ENCODE results near the gene PAWR.
"Not testable (repeated sequence)": the region's sequence is repeated elsewhere in the genome, so short reads cannot be mapped to it uniquely, and the experiment has no call there.

Gene PAWR

DNA sequence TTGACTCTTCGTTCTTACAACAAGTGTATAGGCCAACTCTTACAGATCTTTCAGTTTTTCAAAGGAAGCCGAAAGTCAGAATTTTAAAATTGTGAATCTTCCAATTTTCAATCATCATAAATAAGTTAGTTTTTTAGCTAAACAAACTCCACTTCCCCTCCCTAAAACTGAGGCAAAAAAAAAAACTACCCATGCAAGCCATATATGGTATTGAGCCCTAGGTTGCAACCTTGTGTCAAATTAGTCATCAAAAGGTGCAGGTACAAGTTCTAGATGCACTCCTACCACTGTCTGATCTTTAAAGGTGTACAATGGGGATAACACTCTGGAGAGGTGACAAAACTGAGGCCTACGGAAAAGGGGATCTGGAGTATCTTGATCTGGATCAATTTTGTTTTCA, 97.9 kb downstream of the PAWR start:
- DNase-seq = no peak

DNA sequence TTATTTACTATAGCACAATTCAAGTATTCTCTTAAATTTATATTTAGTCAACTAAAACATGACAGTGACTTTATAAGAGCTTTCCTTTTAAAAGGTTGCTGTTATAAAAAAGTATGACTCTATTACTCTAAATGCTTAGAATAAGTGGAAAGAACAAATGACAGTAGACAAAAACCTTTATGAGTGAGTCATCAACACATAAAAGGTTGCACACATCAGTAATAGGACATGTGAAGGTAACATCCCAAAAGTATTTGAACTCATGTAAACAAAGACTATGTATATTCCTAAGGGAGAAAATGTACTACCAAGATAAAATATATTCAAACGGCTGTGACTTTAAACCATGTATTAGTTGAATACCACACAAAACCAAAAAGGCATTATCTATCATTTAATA, 98.8 kb downstream of the PAWR start:
- no peak for DNase-seq

DNA sequence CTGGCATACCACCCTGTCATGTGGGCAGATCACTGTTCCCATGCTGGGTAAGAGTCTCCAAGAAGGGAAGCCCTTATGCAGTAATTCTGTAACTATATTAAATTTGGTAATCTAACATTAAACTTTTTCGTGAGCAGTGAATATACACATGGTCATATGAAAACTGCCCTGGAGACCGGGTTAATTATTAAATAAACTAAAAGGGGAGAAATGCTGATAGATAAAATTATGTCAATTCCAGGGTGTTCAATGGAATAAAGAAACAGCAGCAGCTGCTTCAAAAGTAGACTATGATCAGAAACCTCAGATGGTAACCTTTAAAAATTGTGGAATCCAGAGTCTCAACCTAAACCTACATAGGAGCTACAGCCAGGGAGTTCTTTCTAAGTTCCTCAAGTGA, 100.0 kb downstream of the PAWR start:
- no peak for DNase-seq

DNA sequence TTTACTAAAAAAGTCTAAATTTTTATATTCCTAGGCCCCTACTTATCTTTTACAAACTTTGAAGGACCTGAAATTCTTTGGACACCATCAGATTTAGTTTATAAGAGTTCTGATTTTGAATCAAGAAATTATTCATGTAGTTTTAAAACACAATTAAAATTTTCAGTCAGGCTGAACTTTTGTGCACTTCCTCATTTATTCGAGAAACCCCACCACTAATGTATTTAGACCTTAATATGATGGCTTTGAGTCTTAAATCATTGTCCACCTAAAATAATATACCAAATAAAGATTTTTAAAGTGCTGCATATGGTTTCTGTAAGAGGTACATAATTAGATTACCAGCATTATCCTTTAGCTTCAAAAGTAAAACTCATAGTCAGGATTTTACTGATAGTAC, 103.4 kb downstream of the PAWR start:
- no peak for DNase-seq

DNA sequence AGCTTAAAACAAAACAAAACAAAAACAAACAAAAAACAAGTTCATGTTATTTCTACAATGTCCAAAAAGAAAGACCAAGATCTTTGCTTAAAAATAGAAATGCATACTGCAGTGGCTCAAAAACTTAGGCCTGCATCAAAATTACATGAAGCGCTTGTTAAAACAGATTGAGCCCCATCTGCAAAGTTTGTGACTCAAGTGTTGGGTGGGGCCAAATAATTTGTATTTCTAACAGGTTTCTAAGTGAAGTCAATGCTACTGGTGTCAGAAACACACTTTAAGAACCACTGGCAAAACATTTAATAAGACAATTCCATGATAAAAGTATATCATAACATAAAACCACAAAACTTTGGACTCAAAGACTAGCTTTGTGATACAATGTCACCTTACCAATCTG, 105.6 kb downstream of the PAWR start:
- DNase-seq = no peak

DNA sequence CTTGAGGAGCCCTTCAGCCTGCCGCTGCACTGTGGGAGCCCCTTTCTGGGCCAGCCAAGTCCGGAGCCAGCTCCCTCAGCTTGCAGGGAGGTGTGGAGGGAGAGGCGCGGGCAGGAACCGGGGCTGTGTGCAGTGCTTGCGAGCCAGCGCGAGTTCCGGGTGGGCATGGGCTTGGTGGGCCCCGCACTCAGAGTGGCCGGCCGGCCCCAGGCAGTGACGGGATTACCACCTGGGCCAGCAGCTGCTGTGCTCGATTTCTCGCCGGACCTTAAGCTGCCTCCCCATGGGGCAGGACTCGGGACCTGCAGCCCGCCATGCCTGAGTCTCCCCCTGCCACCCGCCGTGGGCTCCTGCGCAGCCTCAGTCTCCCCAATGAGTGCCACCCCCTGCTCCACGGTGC, 116.9 kb downstream of the PAWR start:
- no peak for DNase-seq

DNA sequence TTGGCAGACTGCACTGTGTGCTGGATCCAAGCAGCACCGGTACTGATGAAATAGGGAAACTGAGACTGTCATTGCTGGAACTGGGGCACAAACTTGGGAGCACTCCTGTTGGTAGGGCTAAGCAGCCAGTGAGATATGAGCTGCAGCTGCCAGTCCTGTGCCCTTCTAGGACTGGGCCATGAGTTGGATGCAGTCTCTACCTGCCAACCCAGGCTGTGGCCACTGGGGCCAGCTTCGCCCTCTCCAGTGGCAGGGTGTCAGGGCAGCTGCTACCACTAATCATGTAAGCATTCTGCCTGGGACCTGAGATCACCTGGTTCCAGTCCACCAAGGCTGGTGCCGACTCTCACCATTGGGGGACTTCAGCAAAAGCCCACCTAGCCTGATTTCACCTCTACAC, 121.1 kb downstream of the PAWR start:
- no peak for DNase-seq

DNA sequence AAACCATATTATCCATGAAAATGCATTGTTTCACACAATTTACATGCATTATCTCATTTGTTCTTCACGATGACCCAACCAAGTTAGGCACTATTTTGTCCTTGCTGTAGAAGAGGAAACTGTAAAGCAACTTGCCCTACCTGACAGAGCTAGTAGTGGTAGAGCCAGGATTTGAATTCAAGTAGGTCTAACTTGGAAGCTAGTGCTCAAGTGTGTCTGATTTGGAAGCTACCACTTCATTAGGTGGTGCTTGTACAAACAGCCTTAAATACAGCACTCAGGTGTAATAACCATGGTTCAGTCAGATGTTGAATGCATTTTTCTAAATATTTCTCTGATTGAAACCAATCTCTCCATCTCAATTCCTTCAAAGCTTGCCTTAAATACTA, 123.6 kb downstream of the PAWR start:
- no peak for DNase-seq

DNA sequence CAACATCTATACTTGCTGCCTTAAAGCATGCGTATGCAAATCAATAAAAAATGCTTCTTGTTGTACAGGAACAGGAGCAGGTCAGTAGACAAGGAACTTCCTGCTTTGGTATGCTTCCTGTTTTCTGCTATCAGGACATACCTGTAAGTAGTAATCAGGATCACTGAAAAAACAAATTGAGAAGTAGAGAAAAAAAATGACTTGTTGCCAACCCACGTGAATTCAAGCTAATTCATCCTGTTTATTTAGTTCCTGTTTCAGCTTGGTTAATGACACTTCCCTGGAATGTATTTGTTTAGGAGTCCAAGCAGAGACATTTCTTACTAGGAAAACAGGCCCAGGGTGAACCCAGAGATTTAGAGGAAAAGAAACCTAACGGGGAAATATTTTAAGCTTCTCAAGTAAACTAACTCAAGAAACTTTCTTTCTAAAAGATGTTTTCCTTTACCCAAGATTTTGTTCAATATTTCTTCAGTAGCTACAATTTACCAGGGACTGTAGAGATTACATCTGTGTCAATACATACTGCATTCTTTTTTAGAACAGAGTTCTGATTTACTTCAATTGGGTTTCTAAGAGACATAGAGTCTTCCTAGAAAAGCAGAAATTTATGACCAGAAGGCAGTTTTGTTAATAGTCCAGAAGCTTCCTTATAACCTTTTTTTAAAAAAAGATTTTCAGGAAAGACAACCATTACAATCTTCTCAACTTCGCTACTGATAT, 124.2 kb downstream of the PAWR start:
- no peak for DNase-seq

DNA sequence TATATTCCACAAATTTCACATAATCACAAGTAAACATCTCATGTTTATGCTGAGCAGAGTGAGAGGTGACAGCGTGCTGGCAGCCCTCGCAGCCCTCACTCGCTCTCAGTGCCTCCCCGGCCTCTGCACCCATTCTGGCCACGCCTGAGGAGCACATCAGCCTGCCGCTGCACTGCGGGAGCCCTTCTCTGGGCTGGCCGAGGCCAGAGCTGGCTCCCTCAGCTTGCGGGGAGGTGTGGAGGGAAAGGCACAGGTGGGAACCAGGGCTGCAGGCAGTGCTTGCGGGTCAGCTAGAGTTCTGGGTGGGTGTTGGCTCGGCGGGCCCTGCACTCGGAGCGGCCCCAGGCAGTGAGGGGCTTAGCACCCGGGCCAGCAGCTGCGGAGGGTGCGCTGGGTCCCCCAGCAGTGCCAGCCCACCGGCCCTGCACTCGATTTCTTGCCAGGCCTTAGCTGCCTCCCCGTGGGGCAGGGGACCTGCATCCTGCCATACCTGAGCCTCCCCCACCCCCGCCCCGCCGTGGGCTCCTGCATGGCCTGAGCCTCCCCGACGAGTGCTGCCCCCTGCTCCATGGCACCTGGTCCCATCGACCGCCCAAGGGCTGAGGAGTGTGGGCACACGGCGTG, 125.9 kb downstream of the PAWR start:
- not testable (repeated sequence) for DNase-seq

DNA sequence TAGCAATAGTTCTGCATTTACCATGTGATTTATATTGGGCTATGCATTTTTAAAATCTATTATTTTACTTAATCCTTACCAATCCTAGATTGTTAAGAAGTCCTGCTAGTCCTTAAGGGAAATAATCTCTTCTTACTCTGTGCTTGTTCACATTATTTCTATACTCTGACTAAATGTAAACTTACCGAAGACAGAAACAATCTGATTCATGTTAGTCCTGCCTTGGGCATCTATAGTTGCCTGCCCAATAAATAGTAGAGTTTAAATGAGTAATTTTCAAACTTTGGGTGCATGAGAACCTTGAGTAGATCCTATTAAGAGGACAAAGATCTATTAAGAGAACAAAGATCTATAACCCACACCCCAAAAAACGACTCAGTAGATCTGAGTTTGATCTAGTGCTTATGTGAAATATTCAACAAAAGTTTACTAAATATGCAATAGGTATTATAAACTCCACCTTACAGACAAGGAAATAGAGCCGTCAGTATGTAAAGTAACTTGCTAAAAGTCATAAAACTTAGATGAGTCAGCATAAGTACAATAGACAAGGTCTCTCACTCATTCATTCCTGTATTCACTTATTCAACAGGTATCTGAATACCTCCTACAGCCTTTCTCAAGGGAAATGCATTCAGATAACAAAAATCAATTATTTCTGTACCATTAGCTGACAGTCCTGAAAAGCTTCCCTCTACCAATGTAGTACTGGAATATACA, 127.6 kb downstream of the PAWR start:
- no peak for DNase-seq

DNA sequence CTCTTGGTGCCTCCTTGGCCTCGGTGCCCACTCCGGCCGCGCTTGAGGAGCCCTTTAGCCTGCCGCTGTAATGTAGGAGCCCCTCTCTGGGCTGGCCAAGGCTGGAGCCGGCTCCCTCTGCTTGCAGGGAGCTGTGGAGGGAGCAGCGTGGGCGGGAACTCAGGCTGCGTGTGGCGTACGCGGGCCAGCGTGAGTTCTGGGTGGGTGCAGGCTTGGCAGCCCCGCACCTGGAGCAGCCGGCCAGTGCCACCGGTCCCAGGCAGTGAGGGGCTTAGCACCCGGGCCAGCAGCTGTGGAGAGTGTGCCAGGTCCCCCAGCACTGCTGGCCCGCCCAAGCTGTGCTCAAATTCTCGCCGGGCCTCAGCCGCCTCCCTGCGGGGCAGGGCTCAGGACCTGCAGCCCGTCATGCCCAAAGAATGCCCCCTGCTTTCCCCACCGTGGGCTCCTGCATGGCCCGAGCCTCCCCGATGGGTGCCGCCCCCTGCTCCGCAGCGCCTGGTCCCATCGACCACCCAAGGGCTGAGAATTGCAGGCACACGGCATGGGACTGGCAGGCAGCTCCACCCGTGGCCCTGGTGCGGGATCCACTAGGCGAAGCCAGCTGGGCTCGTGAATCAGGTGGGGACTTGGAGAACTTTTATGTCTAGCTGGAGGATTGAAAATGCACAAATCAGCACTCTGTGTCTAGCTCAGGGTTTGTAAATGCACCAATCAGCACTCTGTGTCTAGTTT, 129.2 kb downstream of the PAWR start:
- no peak for DNase-seq

DNA sequence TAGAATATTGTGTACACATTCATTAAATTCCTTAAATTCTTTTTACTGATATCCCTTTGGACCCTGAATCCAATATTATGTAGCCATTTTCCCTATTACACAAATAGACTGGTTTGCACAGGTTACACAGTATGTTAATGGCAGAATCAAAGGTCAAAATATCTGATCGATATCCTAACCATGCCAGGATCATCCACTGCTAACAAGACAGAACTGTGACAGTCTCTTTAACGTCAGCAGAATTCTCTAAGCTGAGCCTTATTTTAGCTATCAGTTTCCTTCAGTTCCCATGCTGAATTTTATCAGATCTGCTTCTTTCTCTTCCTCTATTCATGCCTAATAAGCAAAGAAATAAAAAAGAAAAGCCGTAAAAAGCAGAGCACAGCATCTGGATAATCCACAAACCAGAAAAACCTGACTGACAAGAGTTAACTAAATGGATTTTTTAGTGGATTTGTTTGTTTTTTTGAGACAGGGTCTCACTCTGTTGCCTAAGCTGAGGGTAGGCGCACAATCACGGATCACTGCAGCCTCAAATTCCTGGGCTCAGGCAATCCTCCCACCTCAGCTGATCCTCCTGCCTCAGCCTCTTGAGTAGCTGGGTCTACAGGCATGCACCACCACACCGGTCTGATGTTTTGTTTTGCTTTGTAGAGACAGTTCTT, 130.4 kb downstream of the PAWR start:
- no peak for DNase-seq

DNA sequence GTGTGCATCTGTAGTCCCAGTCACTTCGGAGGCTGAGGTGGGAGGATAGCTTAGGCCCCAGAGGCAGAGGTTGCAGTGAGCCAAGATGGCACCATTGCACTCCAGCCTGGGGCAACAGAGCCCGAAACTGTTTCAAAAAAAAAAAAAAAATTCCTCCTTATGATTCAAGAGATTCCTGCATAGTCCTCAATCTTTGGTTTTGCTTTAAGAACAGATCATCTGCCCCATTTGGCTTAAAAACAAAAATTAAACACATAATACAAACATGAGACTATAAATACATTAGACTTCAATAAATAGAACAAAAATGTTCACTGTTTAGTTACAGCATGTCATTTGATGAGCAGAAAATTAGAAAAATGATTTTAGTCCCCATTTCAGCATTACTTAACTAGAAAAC, 131.2 kb downstream of the PAWR start:
- DNase-seq = no peak

DNA sequence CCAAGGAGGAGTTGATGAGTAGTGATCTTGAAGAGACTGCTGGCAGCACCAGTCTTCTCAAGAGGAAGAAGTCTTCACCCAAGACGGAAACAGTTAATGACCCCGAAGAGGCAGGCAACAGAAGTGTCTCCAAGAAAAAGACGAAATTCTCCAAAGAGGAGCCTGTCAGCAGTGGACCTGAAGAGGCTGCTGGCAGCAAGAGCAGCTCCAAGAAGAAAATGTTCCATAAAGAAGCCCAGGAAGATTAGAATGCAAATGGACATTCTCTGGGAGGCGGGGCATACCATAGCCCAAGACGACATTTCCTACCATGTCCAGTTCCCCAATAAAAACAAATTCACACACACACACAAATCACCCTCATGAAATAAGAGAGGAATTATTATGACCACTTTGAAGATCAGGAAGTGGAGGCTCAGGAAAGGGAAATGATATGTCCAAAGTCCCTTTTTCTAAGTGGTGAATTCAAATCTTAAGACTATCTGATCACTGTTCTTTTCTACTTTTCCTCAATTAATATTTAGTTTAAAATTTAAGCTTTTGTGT, 131.8 kb downstream of the PAWR start:
- no peak for DNase-seq

DNA sequence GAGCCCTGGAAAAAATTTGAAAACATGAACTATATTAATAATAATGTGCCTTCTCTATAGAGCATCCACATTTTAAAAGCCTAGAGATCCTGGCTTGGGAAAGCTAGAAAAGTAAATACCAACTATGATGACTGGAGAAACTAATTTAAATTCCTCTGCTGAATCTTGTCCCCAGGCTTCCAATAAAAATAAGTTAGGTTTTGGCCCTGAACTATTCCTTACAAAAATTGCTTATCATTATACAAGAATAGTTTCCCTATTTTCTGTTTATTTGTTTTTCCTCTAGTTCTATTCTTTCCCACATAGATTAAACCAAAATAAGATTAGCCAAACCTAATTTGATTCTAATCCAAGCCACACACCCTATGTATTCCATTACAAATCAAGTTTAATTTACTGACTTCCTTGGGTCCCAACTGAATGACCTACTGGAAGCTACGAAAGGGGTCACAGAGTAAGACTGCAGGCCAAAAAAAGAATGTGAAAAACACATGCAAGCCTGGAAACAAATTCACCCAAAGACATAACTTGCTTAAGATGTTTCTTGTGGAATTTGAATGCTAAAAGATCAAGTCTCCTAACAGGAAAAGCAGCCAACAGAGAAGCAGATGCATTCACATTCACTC, 133.0 kb downstream of the PAWR start:
- DNase-seq = no peak

DNA sequence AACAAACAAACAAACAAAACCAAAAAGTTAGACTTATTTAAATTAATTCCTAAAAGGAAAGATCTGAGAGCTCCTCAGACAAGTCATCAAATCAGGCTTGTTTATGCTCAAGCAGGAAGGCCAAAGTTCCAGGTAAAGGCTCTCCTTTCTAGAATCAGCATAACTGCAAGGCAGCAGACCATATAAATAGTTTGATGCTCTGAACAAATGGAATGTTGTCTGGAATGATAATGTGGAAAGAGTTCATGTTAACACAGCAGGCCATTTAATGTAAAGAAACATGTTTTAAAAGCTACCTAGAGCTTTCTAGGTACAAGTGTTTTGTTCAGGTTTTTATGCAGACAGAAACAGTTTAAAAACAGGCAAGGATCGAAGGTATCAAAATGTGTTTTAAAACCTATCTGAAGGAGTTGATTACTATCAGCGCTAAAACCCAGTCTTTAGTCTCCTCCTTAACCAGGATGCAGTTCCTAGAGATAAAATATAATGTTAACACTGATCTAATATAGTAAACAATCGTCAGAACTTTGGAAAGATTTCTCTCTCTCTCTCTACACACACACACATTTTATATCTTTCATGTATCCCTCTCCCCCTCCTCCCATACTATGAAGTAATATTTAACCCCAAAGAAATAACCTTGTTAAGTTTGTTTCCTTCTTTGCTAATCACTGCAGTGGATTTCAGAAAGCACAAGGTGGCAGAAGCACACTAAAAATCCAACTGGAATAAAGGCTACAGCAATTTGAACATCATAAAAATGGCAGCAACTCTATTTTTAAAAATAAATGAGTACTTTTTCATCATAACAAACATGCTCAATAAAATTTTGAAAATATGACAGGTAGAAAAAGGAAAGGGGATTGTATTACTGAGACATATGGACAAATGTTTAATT, 135.5 kb downstream of the PAWR start:
- DNase-seq = no peak

DNA sequence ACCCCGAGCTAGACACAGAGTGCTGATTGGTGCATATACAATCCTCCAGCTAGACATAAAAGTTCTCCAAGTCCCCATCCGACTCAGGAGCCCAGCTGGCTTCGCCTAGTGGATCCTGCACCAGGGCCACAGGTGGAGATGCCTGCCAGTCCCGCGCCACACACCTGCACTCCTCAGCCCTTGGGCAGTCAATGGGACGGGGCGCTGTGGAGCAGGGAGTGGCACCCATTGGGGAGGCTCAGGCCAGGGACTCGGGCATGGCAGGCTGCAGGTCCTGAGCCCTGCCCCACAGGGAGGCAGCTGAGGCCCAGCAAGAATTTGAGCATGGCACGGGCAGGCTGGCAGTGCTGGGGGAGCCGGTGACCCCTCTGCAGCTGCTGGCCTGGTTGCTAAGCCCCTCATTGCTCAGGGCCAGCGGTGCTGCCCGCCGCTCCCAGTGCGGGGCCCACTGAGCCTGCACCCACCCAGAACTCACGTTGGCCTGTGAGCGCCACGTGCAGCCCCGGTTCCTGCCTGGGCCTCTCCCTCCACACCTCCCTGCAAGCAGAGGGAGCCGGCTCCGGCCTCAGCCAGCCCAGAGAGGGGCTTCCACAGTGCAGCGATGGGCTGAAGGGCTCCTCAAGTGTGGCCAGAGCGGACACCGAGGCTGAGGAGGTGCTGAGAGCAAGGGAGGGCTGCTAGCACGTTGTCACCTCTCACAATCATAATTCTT, 136.7 kb downstream of the PAWR start:
- DNase-seq = no peak

DNA sequence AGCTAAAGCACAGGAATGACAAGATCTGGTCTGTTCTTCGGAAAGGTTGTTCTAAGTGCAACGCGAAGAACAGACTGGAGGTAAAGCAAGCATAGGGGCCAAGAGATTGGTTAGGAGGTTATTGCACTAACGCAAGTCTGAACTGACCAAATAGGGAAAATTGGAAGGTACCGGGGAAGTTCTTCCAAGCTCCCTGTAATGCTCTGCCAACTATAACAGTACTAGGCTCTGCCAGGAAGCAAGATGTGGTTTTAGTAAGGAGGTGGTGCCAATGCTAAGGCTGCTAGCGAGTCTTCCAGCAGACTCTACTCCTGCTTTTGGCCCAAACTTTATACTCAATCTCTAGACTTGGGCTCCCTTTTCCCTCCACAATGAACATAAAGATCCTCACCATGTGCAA, 138.6 kb downstream of the PAWR start:
- DNase-seq = no peak

Data from hypothalamus (tissue), 51 donors.